GM04504 (cell line): ENCODE results near the gene INSYN1.
A peak's percentile ranks its signal among the peaks of the same experiment; 100 is the strongest.
"Not testable (repeated sequence)": the region's sequence is repeated elsewhere in the genome, so short reads cannot be mapped to it uniquely, and the experiment has no call there.

Experiments
- DNase-seq: peaks from one replicate; pipeline ENCODE4 v3.0.0-alpha.2; 2012; ENCODE audit warnings: low read depth

The INSYN1 gene

GRCh38 chr15:73753250-73754130, at the start of gene INSYN1:
Gene INSYN1, minus strand, starts transcription at chr15:73753351. Its CDS starts 2,221 bp downstream, at chr15:73751130.
- no peak for DNase-seq

GRCh38 chr15:73802431-73803041, 49.4 kb upstream of the INSYN1 start:
- DNase-seq, result no peak

GRCh38 chr15:73800662-73801345, 47.7 kb upstream of the INSYN1 start:
- DNase-seq, result peak; percentile 82

- no peak for DNase-seq
Observed at GRCh38 chr15:73799466-73799865, 46.3 kb upstream of the INSYN1 start.

GRCh38 chr15:73797366-73798158, 44.4 kb upstream of the INSYN1 start:
- no peak for DNase-seq

- DNase-seq, result no peak
Observed at GRCh38 chr15:73796331-73796831, 43.2 kb upstream of the INSYN1 start.

GRCh38 chr15:73794443-73795133, 41.4 kb upstream of the INSYN1 start:
- DNase-seq, result no peak

- not testable (repeated sequence) for DNase-seq
Observed at GRCh38 chr15:73792899-73793541, 39.9 kb upstream of the INSYN1 start.

- no peak for DNase-seq
Observed at GRCh38 chr15:73792415-73792814, 39.3 kb upstream of the INSYN1 start.

- DNase-seq, result no peak
Observed at GRCh38 chr15:73789521-73790240, 36.5 kb upstream of the INSYN1 start.

- DNase-seq, result no peak
Observed at GRCh38 chr15:73787621-73788020, 34.5 kb upstream of the INSYN1 start.

GRCh38 chr15:73786538-73786937, 33.4 kb upstream of the INSYN1 start:
- DNase-seq, result no peak

- DNase-seq, result not testable (repeated sequence)
Observed at GRCh38 chr15:73785256-73786014, 32.3 kb upstream of the INSYN1 start.

GRCh38 chr15:73784291-73784690, 31.1 kb upstream of the INSYN1 start:
- no peak for DNase-seq

GRCh38 chr15:73782344-73782959, 29.3 kb upstream of the INSYN1 start:
- no peak for DNase-seq

GRCh38 chr15:73781038-73781925, 28.1 kb upstream of the INSYN1 start:
- no peak for DNase-seq

GRCh38 chr15:73779974-73780373, 26.8 kb upstream of the INSYN1 start:
- no peak for DNase-seq

- no peak for DNase-seq
Observed at GRCh38 chr15:73777741-73778140, 24.6 kb upstream of the INSYN1 start.
